CD4-positive, alpha-beta T cell treated with Interleukin-17A for 4 hours (primary cell): ENCODE measurements around the gene TTC9.
A peak's percentile ranks its signal among the peaks of the same experiment; 100 is the strongest.

Experiments used
- DNase-seq: peaks from one replicate; pipeline ENCODE4 v3.0.0-alpha.2; 2020; ENCODE audit warnings: mixed read lengths

The TTC9 gene

GRCh38 chr14:70646705-70647104 is 5.0 kb downstream of the TTC9 start:
- DNase-seq: no peak

- DNase-seq: no peak
Observed at GRCh38 chr14:70648346-70648745, 6.6 kb downstream of the TTC9 start.

GRCh38 chr14:70649803-70650202 is 8.1 kb downstream of the TTC9 start:
- DNase-seq: no peak

GRCh38 chr14:70651522-70651921 is 9.8 kb downstream of the TTC9 start:
- no peak for DNase-seq

GRCh38 chr14:70652871-70653270 is 11.2 kb downstream of the TTC9 start:
- DNase-seq: no peak

- DNase-seq: peak; percentile 42
Observed at GRCh38 chr14:70653662-70654061, 11.9 kb downstream of the TTC9 start.

GRCh38 chr14:70654632-70655031 is 12.9 kb downstream of the TTC9 start:
- DNase-seq: peak; percentile 33

GRCh38 chr14:70655110-70655826 is 13.6 kb downstream of the TTC9 start:
- peak; percentile 84 for DNase-seq

- DNase-seq: peak; percentile 56
Observed at GRCh38 chr14:70658899-70659298, 17.2 kb downstream of the TTC9 start.

GRCh38 chr14:70660967-70661893 is 19.5 kb downstream of the TTC9 start:
- DNase-seq: peak; percentile 73

GRCh38 chr14:70662080-70662479 is 20.4 kb downstream of the TTC9 start:
- DNase-seq: no peak

- no peak for DNase-seq
Observed at GRCh38 chr14:70662816-70663215, 21.1 kb downstream of the TTC9 start.

- DNase-seq: no peak
Observed at GRCh38 chr14:70663707-70664179, 22.0 kb downstream of the TTC9 start.

- no peak for DNase-seq
Observed at GRCh38 chr14:70664698-70665447, 23.2 kb downstream of the TTC9 start.

- DNase-seq: peak; percentile 21
Observed at GRCh38 chr14:70665448-70666360, 24.0 kb downstream of the TTC9 start.

- DNase-seq: no peak
Observed at GRCh38 chr14:70666361-70666686, 24.6 kb downstream of the TTC9 start.

- no peak for DNase-seq
Observed at GRCh38 chr14:70670992-70671651, 29.4 kb downstream of the TTC9 start.

GRCh38 chr14:70671652-70672644 is 30.2 kb downstream of the TTC9 start:
- no peak for DNase-seq

- DNase-seq: no peak
Observed at GRCh38 chr14:70677341-70677740, 35.6 kb downstream of the TTC9 start.

- DNase-seq: no peak
Observed at GRCh38 chr14:70680748-70681147, 39.0 kb downstream of the TTC9 start.
